ENCODE measurements around the gene GGA1. TPM values are rescaled to one million over a fixed set of nuclear protein-coding genes. Genes with fewer than 3 reads are reported as not detected.

Gene GGA1
- total RNA-seq, 1 experiment from 2014 or later: 52.7 TPM

GRCh38 chr22:37604074-37604473, 4.6 kb upstream of the GGA1 start:
- Mint-ChIP-seq H3K9me3 (ENCODE audit: unreplicated experiment) (no peaks in the 10 kb centered on the region), H3K36me3 (ENCODE audit: insufficient read depth, unreplicated experiment) (no peaks in the 10 kb centered on the region), H3K27ac (ENCODE audit: low read depth, unreplicated experiment) (no peak overlapping the region), H3K27me3 (ENCODE audit: insufficient read depth, unreplicated experiment) (no peaks in the 10 kb centered on the region), H3K4me1 (ENCODE audit: insufficient read depth, unreplicated experiment) (peaks cover 14% of the 10 kb centered on the region), H3K4me3 (ENCODE audit: unreplicated experiment) (no peak overlapping the region)
- no TSS peak for BruUV-seq (replicated peaks)
- intact Hi-C loops (cut with micrococcal nuclease): no loop called here
- TF ChIP-seq CTCF (IDR thresholded peaks at IDR 0.05; ENCODE audit: unreplicated experiment): no peak
- ChIA-PET CTCF (interaction anchor here (0.7 to 2.3 kb wide), 4 partner anchors 12 to 414 kb away, joined by 3 to 10 read pairs (median 4); no protein-coding TSS in a partner anchor), POLR2A (interaction anchor here (1.5 kb wide), 1 partner anchor 12 kb away, joined by 4 read pairs; no protein-coding TSS in a partner anchor)
- no peak for DNase-seq (ENCODE audit: unreplicated experiment)

- ChIA-PET CTCF (interaction anchor here (0.7 to 2.3 kb wide), 3 partner anchors 9 to 415 kb away, joined by 4 to 10 read pairs (median 4); no protein-coding TSS in a partner anchor), POLR2A (no interaction called here)
- H3K27ac Mint-ChIP-seq (ENCODE audit: low read depth, unreplicated experiment): no peak overlapping the region
- no peaks in the 10 kb centered on the region for H3K27me3 Mint-ChIP-seq (ENCODE audit: insufficient read depth, unreplicated experiment)
- BruUV-seq (replicated peaks): no TSS peak
- no peaks in the 10 kb centered on the region for H3K36me3 Mint-ChIP-seq (ENCODE audit: insufficient read depth, unreplicated experiment)
- no peak for DNase-seq (ENCODE audit: unreplicated experiment)
- TF ChIP-seq CTCF (IDR thresholded peaks at IDR 0.05; ENCODE audit: unreplicated experiment): no peak
- intact Hi-C loops (cut with micrococcal nuclease): loop anchor here (5.0 kb wide), 1 partner anchor 72 kb away; the partner anchor contains the start of gene LGALS1
- no peak overlapping the region for H3K4me3 Mint-ChIP-seq (ENCODE audit: unreplicated experiment)
- H3K4me1 Mint-ChIP-seq (ENCODE audit: insufficient read depth, unreplicated experiment): peaks cover 20% of the 10 kb centered on the region
- no peaks in the 10 kb centered on the region for H3K9me3 Mint-ChIP-seq (ENCODE audit: unreplicated experiment)
These were observed 3.8 kb upstream of the GGA1 start for GRCh38 chr22:37604875-37605274.

GRCh38 chr22:37607010-37607934, 1.4 kb upstream of the GGA1 start:
- intact Hi-C loops (cut with micrococcal nuclease): loop anchor here (1.0 to 5.0 kb wide), 2 partner anchors 70 to 358 kb away; partner anchors contain the start of gene LGALS1
- no TSS peak for BruUV-seq (replicated peaks)
- TF ChIP-seq CTCF (IDR thresholded peaks at IDR 0.05; ENCODE audit: unreplicated experiment): peak; percentile 90
- DNase-seq (ENCODE audit: unreplicated experiment): peak; percentile 90
- peaks cover 12% of the 10 kb centered on the region for H3K4me1 Mint-ChIP-seq (ENCODE audit: insufficient read depth, unreplicated experiment)
- H3K9me3 Mint-ChIP-seq (ENCODE audit: unreplicated experiment): no peaks in the 10 kb centered on the region
- ChIA-PET POLR2A (interaction anchor here (0.6 to 4.2 kb wide), 32 partner anchors 8 to 292 kb away, joined by 3 to 31 read pairs (median 4); partner anchors contain the start of genes ANKRD54, CARD10, EIF3L and GCAT), CTCF (interaction anchor here (0.6 to 2.9 kb wide), 42 partner anchors 8 to 1520 kb away, joined by 3 to 21 read pairs (median 4); partner anchors contain the start of gene PDXP)
- H3K27ac Mint-ChIP-seq (ENCODE audit: low read depth, unreplicated experiment): peak overlapping the region; percentile 98
- no peaks in the 10 kb centered on the region for H3K36me3 Mint-ChIP-seq (ENCODE audit: insufficient read depth, unreplicated experiment)
- peak overlapping the region; percentile 85 for H3K4me3 Mint-ChIP-seq (ENCODE audit: unreplicated experiment)
- H3K27me3 Mint-ChIP-seq (ENCODE audit: insufficient read depth, unreplicated experiment): no peaks in the 10 kb centered on the region

- Mint-ChIP-seq H3K36me3 (ENCODE audit: insufficient read depth, unreplicated experiment) (no peaks in the 10 kb centered on the region), H3K9me3 (ENCODE audit: unreplicated experiment) (no peaks in the 10 kb centered on the region), H3K27me3 (ENCODE audit: insufficient read depth, unreplicated experiment) (no peaks in the 10 kb centered on the region), H3K4me3 (ENCODE audit: unreplicated experiment) (peak overlapping the region; percentile 85), H3K4me1 (ENCODE audit: insufficient read depth, unreplicated experiment) (peaks cover 12% of the 10 kb centered on the region), H3K27ac (ENCODE audit: low read depth, unreplicated experiment) (peak overlapping the region; percentile 98)
- no peak for TF ChIP-seq CTCF (IDR thresholded peaks at IDR 0.05; ENCODE audit: unreplicated experiment)
- ChIA-PET CTCF (interaction anchor here (0.6 to 2.9 kb wide), 16 partner anchors 9 to 564 kb away, joined by 3 to 21 read pairs (median 5); no protein-coding TSS in a partner anchor), POLR2A (interaction anchor here (0.6 to 4.2 kb wide), 31 partner anchors 9 to 1080 kb away, joined by 3 to 31 read pairs (median 4); partner anchors contain the start of genes ANKRD54, CARD10, EIF3L and GCAT)
- DNase-seq (ENCODE audit: unreplicated experiment): no peak
- intact Hi-C loops (cut with micrococcal nuclease): loop anchor here (1.0 to 5.0 kb wide), 2 partner anchors 69 to 357 kb away; partner anchors contain the start of gene LGALS1
- TSS peak; percentile 88 for BruUV-seq (replicated peaks)
These were observed 628 bp upstream of the GGA1 start for GRCh38 chr22:37607935-37608476.

Measured in MCF 10A (cell line).